ENCODE data around the gene RHOB. TPM values are rescaled to one million over a fixed set of nuclear protein-coding genes. Genes with fewer than 3 reads are reported as not detected.

RHOB gene
- total RNA-seq, 1 experiment from 2014 or later, result 38.9 TPM

DNA sequence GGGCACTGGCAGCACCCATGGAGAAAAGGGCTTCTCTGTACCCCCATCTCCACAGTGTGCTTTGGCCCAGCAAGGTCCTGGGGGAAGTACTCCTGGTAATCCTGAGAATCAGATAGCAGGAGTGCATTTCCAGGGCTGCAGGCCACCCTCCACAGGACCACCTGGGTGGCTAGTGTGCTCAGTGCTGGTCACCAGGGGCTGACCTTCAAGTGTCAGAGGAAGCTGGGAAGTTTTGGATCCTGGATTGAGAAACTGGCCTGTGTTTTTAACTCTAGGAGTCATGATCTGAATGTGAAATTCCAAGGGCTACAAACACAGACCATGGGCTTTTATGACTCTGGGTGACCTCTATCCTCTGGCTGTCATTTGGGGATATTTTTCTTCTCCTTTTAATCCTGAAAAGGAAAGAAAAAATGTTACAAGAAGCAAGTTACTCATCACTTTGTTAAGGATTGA is 9.3 kb downstream of the RHOB start:
- H3K36me3 ChIP-seq (ENCODE audit: control insufficient read depth, insufficient read depth, low read length), result no peaks in the 10 kb centered on the region
- TF ChIP-seq, protein P1, sequence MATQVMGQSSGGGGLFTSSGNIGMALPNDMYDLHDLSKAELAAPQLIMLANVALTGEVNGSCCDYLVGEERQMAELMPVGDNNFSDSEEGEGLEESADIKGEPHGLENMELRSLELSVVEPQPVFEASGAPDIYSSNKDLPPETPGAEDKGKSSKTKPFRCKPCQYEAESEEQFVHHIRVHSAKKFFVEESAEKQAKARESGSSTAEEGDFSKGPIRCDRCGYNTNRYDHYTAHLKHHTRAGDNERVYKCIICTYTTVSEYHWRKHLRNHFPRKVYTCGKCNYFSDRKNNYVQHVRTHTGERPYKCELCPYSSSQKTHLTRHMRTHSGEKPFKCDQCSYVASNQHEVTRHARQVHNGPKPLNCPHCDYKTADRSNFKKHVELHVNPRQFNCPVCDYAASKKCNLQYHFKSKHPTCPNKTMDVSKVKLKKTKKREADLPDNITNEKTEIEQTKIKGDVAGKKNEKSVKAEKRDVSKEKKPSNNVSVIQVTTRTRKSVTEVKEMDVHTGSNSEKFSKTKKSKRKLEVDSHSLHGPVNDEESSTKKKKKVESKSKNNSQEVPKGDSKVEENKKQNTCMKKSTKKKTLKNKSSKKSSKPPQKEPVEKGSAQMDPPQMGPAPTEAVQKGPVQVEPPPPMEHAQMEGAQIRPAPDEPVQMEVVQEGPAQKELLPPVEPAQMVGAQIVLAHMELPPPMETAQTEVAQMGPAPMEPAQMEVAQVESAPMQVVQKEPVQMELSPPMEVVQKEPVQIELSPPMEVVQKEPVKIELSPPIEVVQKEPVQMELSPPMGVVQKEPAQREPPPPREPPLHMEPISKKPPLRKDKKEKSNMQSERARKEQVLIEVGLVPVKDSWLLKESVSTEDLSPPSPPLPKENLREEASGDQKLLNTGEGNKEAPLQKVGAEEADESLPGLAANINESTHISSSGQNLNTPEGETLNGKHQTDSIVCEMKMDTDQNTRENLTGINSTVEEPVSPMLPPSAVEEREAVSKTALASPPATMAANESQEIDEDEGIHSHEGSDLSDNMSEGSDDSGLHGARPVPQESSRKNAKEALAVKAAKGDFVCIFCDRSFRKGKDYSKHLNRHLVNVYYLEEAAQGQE (IDR thresholded peaks at IDR 0.05; ENCODE audit: insufficient read depth in 1 of 2, low read depth in 2 of 2, low read length in 1 of 2), result no peak
- no peak for TF ChIP-seq TCF7L2 (IDR thresholded peaks at IDR 0.05; ENCODE audit: low read depth, low read length)
- no peak for TF ChIP-seq SIN3A (IDR thresholded peaks at IDR 0.05; ENCODE audit: borderline replicate concordance, insufficient read depth, low read depth, low read length)
- no peak for TF ChIP-seq POLR2AphosphoS5 (IDR thresholded peaks at IDR 0.05; ENCODE audit: low read depth, low read length)
- TF ChIP-seq, protein P2, sequence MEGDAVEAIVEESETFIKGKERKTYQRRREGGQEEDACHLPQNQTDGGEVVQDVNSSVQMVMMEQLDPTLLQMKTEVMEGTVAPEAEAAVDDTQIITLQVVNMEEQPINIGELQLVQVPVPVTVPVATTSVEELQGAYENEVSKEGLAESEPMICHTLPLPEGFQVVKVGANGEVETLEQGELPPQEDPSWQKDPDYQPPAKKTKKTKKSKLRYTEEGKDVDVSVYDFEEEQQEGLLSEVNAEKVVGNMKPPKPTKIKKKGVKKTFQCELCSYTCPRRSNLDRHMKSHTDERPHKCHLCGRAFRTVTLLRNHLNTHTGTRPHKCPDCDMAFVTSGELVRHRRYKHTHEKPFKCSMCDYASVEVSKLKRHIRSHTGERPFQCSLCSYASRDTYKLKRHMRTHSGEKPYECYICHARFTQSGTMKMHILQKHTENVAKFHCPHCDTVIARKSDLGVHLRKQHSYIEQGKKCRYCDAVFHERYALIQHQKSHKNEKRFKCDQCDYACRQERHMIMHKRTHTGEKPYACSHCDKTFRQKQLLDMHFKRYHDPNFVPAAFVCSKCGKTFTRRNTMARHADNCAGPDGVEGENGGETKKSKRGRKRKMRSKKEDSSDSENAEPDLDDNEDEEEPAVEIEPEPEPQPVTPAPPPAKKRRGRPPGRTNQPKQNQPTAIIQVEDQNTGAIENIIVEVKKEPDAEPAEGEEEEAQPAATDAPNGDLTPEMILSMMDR (IDR thresholded peaks at IDR 0.05), result no peak
- no peak for ATAC-seq
- no peaks in the 10 kb centered on the region for H3K27me3 ChIP-seq (ENCODE audit: control insufficient read depth, insufficient read depth, low read length)
- DNase-seq (ENCODE audit: low read depth, low spot score), result no peak
- BruUV-seq (replicated peaks), result no TSS peak
- ChIA-PET POLR2A (interaction anchor here (1.3 kb wide), 1 partner anchor 10 kb away, joined by 3 read pairs; the partner anchor contains the start of gene RHOB), CTCF (no interaction called here)
- H3K4me3 ChIP-seq (ENCODE audit: low read depth in 2 of 2, low read length in 2 of 2), result no peak overlapping the region
- in situ Hi-C loops (cut with HindIII; ENCODE audit: low pct_unique_long_range_greater_than_20kb, low sequenced_read_pairs), result no loop called here
- H3K4me1 ChIP-seq (ENCODE audit: control insufficient read depth, insufficient read depth, low read length), result peaks cover 4% of the 10 kb centered on the region
- H3K27ac ChIP-seq (ENCODE audit: low read length), result no peak overlapping the region
- intact Hi-C loops (cut with micrococcal nuclease; ENCODE audit: unreplicated experiment), result no loop called here
- no peaks in the 10 kb centered on the region for H3K9me3 ChIP-seq (ENCODE audit: control insufficient read depth, insufficient read depth, low read depth, low read length)

DNA sequence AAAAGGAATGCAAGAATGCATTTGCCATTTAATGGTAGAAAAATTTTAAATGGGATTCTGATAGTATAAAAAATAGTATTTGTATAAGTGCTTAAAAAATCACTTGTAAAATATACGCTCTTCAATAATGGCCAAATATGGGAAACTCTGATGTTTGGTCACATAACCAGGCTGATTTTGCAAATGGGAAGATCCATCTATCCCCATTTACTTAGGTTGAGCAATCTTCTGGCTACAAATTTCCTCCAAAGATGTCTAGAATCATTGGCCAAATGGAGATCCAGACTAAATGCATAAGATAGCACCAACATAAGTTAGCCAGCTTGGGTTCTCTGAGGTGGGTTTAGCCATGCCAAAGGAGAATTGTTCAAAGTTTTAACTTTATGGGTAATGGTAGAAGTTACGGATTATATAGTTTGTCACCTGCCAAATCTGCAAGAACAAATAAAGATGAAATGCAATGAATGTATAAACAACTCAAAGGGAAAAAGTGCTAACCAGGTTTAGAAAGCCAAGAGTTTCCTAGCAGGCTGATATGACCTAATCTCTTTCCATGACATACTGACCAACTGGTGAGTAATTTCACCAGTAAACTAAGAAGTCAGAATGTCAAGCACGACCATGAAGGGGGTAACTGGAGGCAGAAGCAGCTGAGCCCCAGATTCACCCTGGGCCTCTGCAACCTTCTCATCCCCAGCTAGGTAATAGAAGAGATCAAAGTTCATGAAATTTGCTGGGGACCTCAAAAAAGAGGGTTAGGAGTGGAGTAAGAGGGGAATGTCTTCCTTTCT is 10.0 kb downstream of the RHOB start:
- H3K9me3 ChIP-seq (ENCODE audit: control insufficient read depth, insufficient read depth, low read depth, low read length), result no peaks in the 10 kb centered on the region
- intact Hi-C loops (cut with micrococcal nuclease; ENCODE audit: unreplicated experiment) (no loop called here), in situ Hi-C loops (cut with HindIII; ENCODE audit: low pct_unique_long_range_greater_than_20kb, low sequenced_read_pairs) (no loop called here)
- H3K27me3 ChIP-seq (ENCODE audit: control insufficient read depth, insufficient read depth, low read length), result no peaks in the 10 kb centered on the region
- no peaks in the 10 kb centered on the region for H3K4me1 ChIP-seq (ENCODE audit: control insufficient read depth, insufficient read depth, low read length)
- no peak overlapping the region for H3K27ac ChIP-seq (ENCODE audit: low read length)
- ATAC-seq (no peak), DNase-seq (ENCODE audit: low read depth, low spot score) (no peak)
- POLR2A ChIA-PET, result no interaction called here
- CTCF ChIA-PET, result interaction anchor here (0.6 kb wide), 1 partner anchor 131 kb away, joined by 3 read pairs; no protein-coding TSS in a partner anchor
- no TSS peak for BruUV-seq (replicated peaks)
- TF ChIP-seq, protein P1 (IDR thresholded peaks at IDR 0.05; ENCODE audit: insufficient read depth in 1 of 2, low read depth in 2 of 2, low read length in 1 of 2), result no peak
- TF ChIP-seq, protein P2 (IDR thresholded peaks at IDR 0.05), result no peak
- TF ChIP-seq TCF7L2 (IDR thresholded peaks at IDR 0.05; ENCODE audit: low read depth, low read length) (no peak), POLR2AphosphoS5 (IDR thresholded peaks at IDR 0.05; ENCODE audit: low read depth, low read length) (no peak), SIN3A (IDR thresholded peaks at IDR 0.05; ENCODE audit: borderline replicate concordance, insufficient read depth, low read depth, low read length) (no peak)
- no peaks in the 10 kb centered on the region for H3K36me3 ChIP-seq (ENCODE audit: control insufficient read depth, insufficient read depth, low read length)
- no peak overlapping the region for H3K4me3 ChIP-seq (ENCODE audit: low read depth in 2 of 2, low read length in 2 of 2)

Measured in Panc1 (cell line).